IPS-18a (cell line): ENCODE measurements around the gene N4BP2L2.
"Not testable (repeated sequence)": the region's sequence is repeated elsewhere in the genome, so short reads cannot be mapped to it uniquely, and the experiment has no call there.

Source experiments
- H3K27ac ChIP-seq: one replicate; pipeline ENCODE4 v1.5.1; 2013; ENCODE audit warnings: low read length
- H3K27me3 ChIP-seq: one replicate; pipeline ENCODE4 v1.6.1; 2013; ENCODE audit warnings: mild to moderate bottlenecking, low read length; ENCODE audit not compliant: control insufficient read depth, insufficient read depth
- H3K36me3 ChIP-seq: one replicate; pipeline ENCODE4 v1.6.1; 2013; ENCODE audit warnings: low read depth, low read length; ENCODE audit not compliant: control insufficient read depth
- H3K4me1 ChIP-seq: one replicate; pipeline ENCODE4 v1.6.1; 2013; ENCODE audit warnings: low read depth, low read length; ENCODE audit not compliant: control insufficient read depth
- H3K4me3 ChIP-seq: one replicate; pipeline ENCODE4 v1.5.1; 2013; ENCODE audit warnings: low read length
- H3K9ac ChIP-seq: one replicate; pipeline ENCODE4 v1.6.1; 2013; ENCODE audit warnings: mild to moderate bottlenecking, low read length, moderate library complexity
- H3K9me3 ChIP-seq: one replicate; pipeline ENCODE4 v1.6.1; 2013; ENCODE audit warnings: low read depth, low read length; ENCODE audit not compliant: control insufficient read depth

N4BP2L2 gene

GRCh38 chr13:32538621-32539246 lies at the start of gene N4BP2L2:
N4BP2L2 (minus strand) TSS chr13:32538795; CDS start chr13:32537027, 1,768 bp downstream.
- H3K4me1 ChIP-seq, result peaks cover 4% of the 10 kb centered on the region
- H3K4me3 ChIP-seq, result peak within 1 kb of the TSS; percentile 86
- H3K36me3 ChIP-seq, result peaks cover 19% of the 10 kb centered on the region
- H3K27me3 ChIP-seq, result no peaks in the 10 kb centered on the region
- H3K27ac ChIP-seq, result peak within 1 kb of the TSS; percentile 60
- H3K9ac ChIP-seq, result peak within 1 kb of the TSS; percentile 83
- no peaks in the 10 kb centered on the region for H3K9me3 ChIP-seq

GRCh38 chr13:32587811-32588170 lies 49.2 kb upstream of the N4BP2L2 start:
- Histone ChIP-seq H3K9me3 (no peaks in the 10 kb centered on the region), H3K27me3 (peaks cover 9% of the 10 kb centered on the region), H3K36me3 (no peaks in the 10 kb centered on the region), H3K4me1 (peaks cover 13% of the 10 kb centered on the region), H3K9ac (peak overlapping the region; percentile 66), H3K4me3 (peak overlapping the region; percentile 94), H3K27ac (no peak overlapping the region)

GRCh38 chr13:32587011-32587810 lies 48.6 kb upstream of the N4BP2L2 start:
- H3K4me3 ChIP-seq, result peak overlapping the region; percentile 94
- H3K27ac ChIP-seq, result no peak overlapping the region
- H3K4me1 ChIP-seq, result peaks cover 15% of the 10 kb centered on the region
- peaks cover 9% of the 10 kb centered on the region for H3K27me3 ChIP-seq
- H3K9me3 ChIP-seq, result no peaks in the 10 kb centered on the region
- no peaks in the 10 kb centered on the region for H3K36me3 ChIP-seq
- H3K9ac ChIP-seq, result peak overlapping the region; percentile 66

GRCh38 chr13:32586080-32586900 lies 47.7 kb upstream of the N4BP2L2 start, which contains the start of gene PDS5B:
PDS5B (plus strand) TSS chr13:32586452; CDS start chr13:32648773, 62,321 bp downstream.
- peaks cover 9% of the 10 kb centered on the region for H3K27me3 ChIP-seq
- peak within 1 kb of the TSS; percentile 94 for H3K4me3 ChIP-seq
- H3K4me1 ChIP-seq, result peaks cover 17% of the 10 kb centered on the region
- H3K27ac ChIP-seq, result no peak within 1 kb of the TSS
- no peaks in the 10 kb centered on the region for H3K36me3 ChIP-seq
- H3K9ac ChIP-seq, result peak within 1 kb of the TSS; percentile 66
- H3K9me3 ChIP-seq, result no peaks in the 10 kb centered on the region

- no peak overlapping the region for H3K27ac ChIP-seq
- H3K9ac ChIP-seq, result no peak overlapping the region
Observed at GRCh38 chr13:32585550-32586079, 47.0 kb upstream of the N4BP2L2 start.

GRCh38 chr13:32582991-32583390 lies 44.4 kb upstream of the N4BP2L2 start:
- Histone ChIP-seq H3K4me1 (peaks cover 5% of the 10 kb centered on the region), H3K27me3 (peaks cover 9% of the 10 kb centered on the region), H3K9me3 (no peaks in the 10 kb centered on the region), H3K36me3 (no peaks in the 10 kb centered on the region), H3K4me3 (no peak overlapping the region), H3K27ac (no peak overlapping the region), H3K9ac (no peak overlapping the region)

More at GRCh38 chr13:32585550-32586079, 47.0 kb upstream of the N4BP2L2 start:
- H3K36me3 ChIP-seq, result no peaks in the 10 kb centered on the region
- H3K4me3 ChIP-seq, result peak overlapping the region; percentile 69
- H3K9me3 ChIP-seq, result no peaks in the 10 kb centered on the region
- peaks cover 9% of the 10 kb centered on the region for H3K27me3 ChIP-seq
- peaks cover 17% of the 10 kb centered on the region for H3K4me1 ChIP-seq

- Histone ChIP-seq H3K36me3 (no peaks in the 10 kb centered on the region), H3K4me3 (no peak overlapping the region), H3K9me3 (peaks cover 2% of the 10 kb centered on the region), H3K27ac (no peak overlapping the region), H3K9ac (no peak overlapping the region), H3K27me3 (peaks cover 9% of the 10 kb centered on the region), H3K4me1 (peaks cover 4% of the 10 kb centered on the region)
Observed at GRCh38 chr13:32582281-32582680, 43.7 kb upstream of the N4BP2L2 start.

- Histone ChIP-seq H3K9me3 (peaks cover 6% of the 10 kb centered on the region), H3K27me3 (peaks cover 9% of the 10 kb centered on the region), H3K4me3 (no peak overlapping the region), H3K9ac (no peak overlapping the region), H3K4me1 (peaks cover 4% of the 10 kb centered on the region), H3K36me3 (no peaks in the 10 kb centered on the region), H3K27ac (no peak overlapping the region)
Observed at GRCh38 chr13:32581177-32581786, 42.7 kb upstream of the N4BP2L2 start.

GRCh38 chr13:32577032-32577431 lies 38.4 kb upstream of the N4BP2L2 start:
- no peak overlapping the region for H3K9ac ChIP-seq
- no peak overlapping the region for H3K27ac ChIP-seq
- peaks cover under 1% of the 10 kb centered on the region for H3K4me1 ChIP-seq

GRCh38 chr13:32575687-32576086 lies 37.1 kb upstream of the N4BP2L2 start:
- not testable (repeated sequence) for H3K4me1 ChIP-seq, H3K36me3 ChIP-seq, H3K4me3 ChIP-seq, H3K9me3 ChIP-seq, H3K27ac ChIP-seq, H3K9ac ChIP-seq, H3K27me3 ChIP-seq

More at GRCh38 chr13:32577032-32577431, 38.4 kb upstream of the N4BP2L2 start:
- H3K36me3 ChIP-seq, result no peaks in the 10 kb centered on the region
- peaks cover 6% of the 10 kb centered on the region for H3K9me3 ChIP-seq
- H3K27me3 ChIP-seq, result no peaks in the 10 kb centered on the region
- no peak overlapping the region for H3K4me3 ChIP-seq

GRCh38 chr13:32560842-32561241 lies 22.2 kb upstream of the N4BP2L2 start:
- H3K27ac ChIP-seq, H3K4me3 ChIP-seq, H3K9me3 ChIP-seq, H3K27me3 ChIP-seq, H3K36me3 ChIP-seq, H3K9ac ChIP-seq, H3K4me1 ChIP-seq: not testable (repeated sequence)
